ENCODE data around the gene CD72. TPM values are rescaled to one million over a fixed set of nuclear protein-coding genes. Genes with fewer than 3 reads are reported as not detected.

The CD72 gene
- total RNA-seq, 1 donor, result 2.9 TPM

GRCh38 chr9:35603986-35604577, 14.1 kb downstream of the CD72 start:
- peaks cover 30% of the 10 kb centered on the region for H3K4me1 ChIP-seq (ENCODE audit: insufficient read depth, low read length)
- H3K27ac ChIP-seq (ENCODE audit: low read depth, low read length), result peak overlapping the region; percentile 90
- peak overlapping the region; percentile 97 for H3K4me2 ChIP-seq (ENCODE audit: insufficient read depth, low read length)
- H4K20me1 ChIP-seq (ENCODE audit: insufficient read depth, low read length), result peaks cover 18% of the 10 kb centered on the region
- H3K27me3 ChIP-seq (ENCODE audit: insufficient read depth, low read length), result no peaks in the 10 kb centered on the region
- peaks cover 22% of the 10 kb centered on the region for H3K36me3 ChIP-seq (ENCODE audit: insufficient read depth, low read length)
- peaks cover 24% of the 10 kb centered on the region for H3K79me2 ChIP-seq (ENCODE audit: insufficient read depth, low read length)
- H2AFZ ChIP-seq (ENCODE audit: low read length), result peak overlapping the region; percentile 91
- peak overlapping the region; percentile 78 for H3K4me3 ChIP-seq (ENCODE audit: insufficient read depth, low read length)
- no peaks in the 10 kb centered on the region for H3K9me3 ChIP-seq (ENCODE audit: low read depth, low read length)
- peak; percentile 96 for TF ChIP-seq CTCF (IDR thresholded peaks at IDR 0.05; ENCODE audit: extremely low read depth, low read depth, low read length)
- peak; percentile 100 for DNase-seq (ENCODE audit: insufficient read length, low spot score, missing footprints)

- peak; percentile 94 for DNase-seq (ENCODE audit: insufficient read length, low spot score, missing footprints)
- H2AFZ ChIP-seq (ENCODE audit: low read length), result peak overlapping the region; percentile 88
Measured at GRCh38 chr9:35603506-35603985, 14.7 kb downstream of the CD72 start.

DNA sequence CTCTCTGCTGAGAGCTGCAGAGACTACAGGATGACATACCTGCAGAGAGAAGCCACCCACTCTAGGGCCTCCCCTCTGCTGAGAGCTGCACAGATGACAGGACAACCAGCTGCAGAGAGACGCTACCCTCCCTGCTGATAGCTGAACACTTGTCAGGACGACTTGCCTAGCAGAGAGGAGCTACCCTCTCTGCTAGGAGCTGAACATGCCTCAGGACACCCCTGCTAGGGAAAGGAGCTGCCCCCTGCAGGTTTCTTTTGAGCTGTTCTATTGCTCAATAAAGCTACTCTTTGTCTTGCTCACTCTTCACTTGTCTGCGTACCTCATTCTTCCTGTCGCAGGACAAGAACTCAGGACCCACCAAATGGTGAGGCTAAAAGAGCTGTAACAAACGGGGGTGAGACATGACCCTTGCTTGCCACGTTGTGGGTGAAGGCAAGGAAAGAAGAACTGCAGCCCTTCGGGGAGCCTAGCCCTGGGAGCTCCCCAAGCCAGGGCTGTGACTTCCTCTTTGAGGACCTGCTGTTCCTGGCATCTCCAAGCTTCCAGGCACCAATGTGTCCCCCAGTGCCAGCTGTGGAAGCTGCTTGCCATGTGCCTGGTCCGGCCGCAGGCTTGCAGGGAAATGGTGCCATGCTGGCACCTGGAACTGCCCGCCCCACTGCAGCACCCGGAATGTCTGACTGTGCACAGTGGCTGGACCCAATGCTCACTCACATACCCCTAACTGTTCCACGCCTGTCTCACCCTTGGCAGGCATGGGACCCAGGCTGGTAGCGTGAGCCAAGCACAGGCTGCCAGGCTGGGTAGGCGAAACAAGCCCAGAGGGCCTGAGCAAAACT, 18.2 kb downstream of the CD72 start:
- no peaks in the 10 kb centered on the region for H3K27me3 ChIP-seq (ENCODE audit: insufficient read depth, low read length)
- H3K9me3 ChIP-seq (ENCODE audit: low read depth, low read length), result no peaks in the 10 kb centered on the region
- H3K79me2 ChIP-seq (ENCODE audit: insufficient read depth, low read length), result peaks cover 4% of the 10 kb centered on the region
- H4K20me1 ChIP-seq (ENCODE audit: insufficient read depth, low read length), result no peaks in the 10 kb centered on the region
- H2AFZ ChIP-seq (ENCODE audit: low read length), result no peak overlapping the region
- DNase-seq (ENCODE audit: insufficient read length, low spot score, missing footprints), result no peak
- TF ChIP-seq CTCF (IDR thresholded peaks at IDR 0.05; ENCODE audit: extremely low read depth, low read depth, low read length), result peak; percentile 29
- no peaks in the 10 kb centered on the region for H3K36me3 ChIP-seq (ENCODE audit: insufficient read depth, low read length)
- no peak overlapping the region for H3K4me3 ChIP-seq (ENCODE audit: insufficient read depth, low read length)
- no peak overlapping the region for H3K27ac ChIP-seq (ENCODE audit: low read depth, low read length)
- peaks cover 18% of the 10 kb centered on the region for H3K4me1 ChIP-seq (ENCODE audit: insufficient read depth, low read length)
- no peak overlapping the region for H3K4me2 ChIP-seq (ENCODE audit: insufficient read depth, low read length)

More at GRCh38 chr9:35603506-35603985, 14.7 kb downstream of the CD72 start:
- H3K36me3 ChIP-seq (ENCODE audit: insufficient read depth, low read length), result peaks cover 16% of the 10 kb centered on the region
- H3K79me2 ChIP-seq (ENCODE audit: insufficient read depth, low read length), result peaks cover 24% of the 10 kb centered on the region
- peaks cover 30% of the 10 kb centered on the region for H3K4me1 ChIP-seq (ENCODE audit: insufficient read depth, low read length)
- H3K9me3 ChIP-seq (ENCODE audit: low read depth, low read length), result no peaks in the 10 kb centered on the region
- H3K27ac ChIP-seq (ENCODE audit: low read depth, low read length), result peak overlapping the region; percentile 90
- no peak for TF ChIP-seq CTCF (IDR thresholded peaks at IDR 0.05; ENCODE audit: extremely low read depth, low read depth, low read length)
- no peaks in the 10 kb centered on the region for H3K27me3 ChIP-seq (ENCODE audit: insufficient read depth, low read length)
- peak overlapping the region; percentile 92 for H3K4me2 ChIP-seq (ENCODE audit: insufficient read depth, low read length)
- peaks cover 18% of the 10 kb centered on the region for H4K20me1 ChIP-seq (ENCODE audit: insufficient read depth, low read length)
- peak overlapping the region; percentile 67 for H3K4me3 ChIP-seq (ENCODE audit: insufficient read depth, low read length)

Data from osteoblast (primary cell).